ENCODE results near the gene UBAC2. TPM values are rescaled to one million over a fixed set of nuclear protein-coding genes. Genes with fewer than 3 reads are reported as not detected.
A peak's percentile ranks its signal among the peaks of the same experiment; 100 is the strongest.

UBAC2 gene
- total RNA-seq, 1 experiment from 2014 or later: 80.3 TPM

DNA sequence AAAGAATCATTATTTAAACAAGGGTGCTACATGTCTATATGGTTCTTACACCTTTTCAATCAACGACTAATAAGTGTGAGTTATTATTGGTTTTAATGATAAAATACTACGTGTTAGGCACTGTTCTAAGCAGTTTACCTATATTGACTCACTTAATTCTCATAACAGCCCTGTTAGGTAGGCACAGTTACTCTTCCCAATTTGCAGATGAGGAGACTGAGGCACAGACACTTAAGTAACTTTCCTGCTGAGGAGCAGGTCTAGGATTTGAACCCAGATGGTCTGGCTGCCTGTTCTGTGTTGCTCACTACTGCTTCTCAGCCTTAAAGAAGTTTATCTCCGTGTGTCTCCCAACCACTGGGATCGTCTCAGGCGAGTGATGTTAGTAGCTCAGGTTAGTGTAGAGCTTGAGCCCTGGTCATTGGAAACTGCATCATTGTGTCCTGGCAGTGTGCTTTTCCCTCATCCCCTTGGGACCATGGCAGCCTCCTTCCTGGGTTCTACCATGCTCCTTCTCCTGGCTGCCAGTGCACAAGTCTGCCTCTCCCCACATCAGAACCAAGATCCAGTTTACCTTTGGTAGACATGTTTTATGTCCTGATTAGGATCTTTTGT lies 10.9 kb downstream of the UBAC2 start:
- TF ChIP-seq, protein P1, sequence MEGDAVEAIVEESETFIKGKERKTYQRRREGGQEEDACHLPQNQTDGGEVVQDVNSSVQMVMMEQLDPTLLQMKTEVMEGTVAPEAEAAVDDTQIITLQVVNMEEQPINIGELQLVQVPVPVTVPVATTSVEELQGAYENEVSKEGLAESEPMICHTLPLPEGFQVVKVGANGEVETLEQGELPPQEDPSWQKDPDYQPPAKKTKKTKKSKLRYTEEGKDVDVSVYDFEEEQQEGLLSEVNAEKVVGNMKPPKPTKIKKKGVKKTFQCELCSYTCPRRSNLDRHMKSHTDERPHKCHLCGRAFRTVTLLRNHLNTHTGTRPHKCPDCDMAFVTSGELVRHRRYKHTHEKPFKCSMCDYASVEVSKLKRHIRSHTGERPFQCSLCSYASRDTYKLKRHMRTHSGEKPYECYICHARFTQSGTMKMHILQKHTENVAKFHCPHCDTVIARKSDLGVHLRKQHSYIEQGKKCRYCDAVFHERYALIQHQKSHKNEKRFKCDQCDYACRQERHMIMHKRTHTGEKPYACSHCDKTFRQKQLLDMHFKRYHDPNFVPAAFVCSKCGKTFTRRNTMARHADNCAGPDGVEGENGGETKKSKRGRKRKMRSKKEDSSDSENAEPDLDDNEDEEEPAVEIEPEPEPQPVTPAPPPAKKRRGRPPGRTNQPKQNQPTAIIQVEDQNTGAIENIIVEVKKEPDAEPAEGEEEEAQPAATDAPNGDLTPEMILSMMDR (conservative IDR thresholded peaks at IDR 0.05): no peak
- TF ChIP-seq EZH2 (IDR thresholded peaks at IDR 0.05; ENCODE audit: low read depth): no peak
- no peaks in the 10 kb centered on the region for H3K9me2 ChIP-seq (ENCODE audit: insufficient read depth)
- BruUV-seq (replicated peaks): no TSS peak
- no peaks in the 10 kb centered on the region for H3K4me1 ChIP-seq (replicated peaks; ENCODE audit: insufficient read depth)
- no peak overlapping the region for H2AFZ ChIP-seq
- no peaks in the 10 kb centered on the region for H3K9me3 ChIP-seq (ENCODE audit: insufficient read depth, low read depth)
- H3K36me3 ChIP-seq (ENCODE audit: low read depth): peaks cover 22% of the 10 kb centered on the region
- DNase-seq: peak in 1 of 2 experiments; percentile 8
- H3K27me3 ChIP-seq (ENCODE audit: insufficient read depth, low read depth): no peaks in the 10 kb centered on the region
- intact Hi-C loops (cut with micrococcal nuclease; ENCODE audit: unreplicated experiment): no loop called here
- peaks cover 7% of the 10 kb centered on the region; the same call in 1 of the 2 replicates for H3F3A ChIP-seq (ENCODE audit: insufficient read depth, low read depth)
- H3K4me3 ChIP-seq: no peak overlapping the region
- no peak overlapping the region for H3K4me2 ChIP-seq
- H3K79me2 ChIP-seq (ENCODE audit: low read depth): peaks cover 100% of the 10 kb centered on the region
- peaks cover 98% of the 10 kb centered on the region for H4K20me1 ChIP-seq (ENCODE audit: insufficient read depth)
- ChIA-PET CTCF (no interaction called here), POLR2A (ENCODE audit: unreplicated experiment) (no interaction called here)
- no peak overlapping the region for H3K27ac ChIP-seq

DNA sequence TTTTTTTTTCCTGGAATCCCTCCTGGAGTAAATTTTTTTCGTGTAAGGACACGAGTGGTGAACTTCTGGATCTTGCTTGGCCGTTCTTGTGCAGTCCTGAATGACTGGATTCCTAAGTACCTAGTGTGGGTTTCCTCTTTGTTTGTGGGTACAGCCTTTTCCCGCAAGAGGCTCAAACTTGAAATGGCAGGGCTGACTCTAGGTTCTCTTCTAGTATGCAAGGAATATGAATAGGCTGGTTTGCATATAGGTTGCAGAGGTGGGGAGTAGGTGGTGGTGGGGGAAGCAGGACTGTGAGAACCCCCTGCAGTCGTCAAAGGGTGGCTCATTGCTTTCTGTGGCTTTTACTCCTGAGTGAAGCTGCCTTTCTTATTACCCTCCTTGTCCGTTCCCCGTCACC lies 13.6 kb downstream of the UBAC2 start:
- Histone ChIP-seq H3K36me3 (ENCODE audit: low read depth) (peaks cover 18% of the 10 kb centered on the region), H3K9me3 (ENCODE audit: insufficient read depth, low read depth) (no peaks in the 10 kb centered on the region), H3K4me1 (replicated peaks; ENCODE audit: insufficient read depth) (no peaks in the 10 kb centered on the region), H3F3A (ENCODE audit: insufficient read depth, low read depth) (peaks cover 7% of the 10 kb centered on the region; the same call in 1 of the 2 replicates), H3K9me2 (ENCODE audit: insufficient read depth) (no peaks in the 10 kb centered on the region), H3K27ac (no peak overlapping the region), H3K4me3 (no peak overlapping the region), H3K27me3 (ENCODE audit: insufficient read depth, low read depth) (no peaks in the 10 kb centered on the region), H3K4me2 (no peak overlapping the region), H3K79me2 (ENCODE audit: low read depth) (peaks cover 100% of the 10 kb centered on the region), H2AFZ (no peak overlapping the region), H4K20me1 (ENCODE audit: insufficient read depth) (peaks cover 98% of the 10 kb centered on the region)
- no peak for TF ChIP-seq EZH2 (IDR thresholded peaks at IDR 0.05; ENCODE audit: low read depth)
- TF ChIP-seq, protein P1 (conservative IDR thresholded peaks at IDR 0.05): no peak
- ChIA-PET CTCF (no interaction called here), POLR2A (ENCODE audit: unreplicated experiment) (no interaction called here)
- BruUV-seq (replicated peaks): no TSS peak
- DNase-seq: peak; percentile 2 to 5
- intact Hi-C loops (cut with micrococcal nuclease; ENCODE audit: unreplicated experiment): no loop called here

DNA sequence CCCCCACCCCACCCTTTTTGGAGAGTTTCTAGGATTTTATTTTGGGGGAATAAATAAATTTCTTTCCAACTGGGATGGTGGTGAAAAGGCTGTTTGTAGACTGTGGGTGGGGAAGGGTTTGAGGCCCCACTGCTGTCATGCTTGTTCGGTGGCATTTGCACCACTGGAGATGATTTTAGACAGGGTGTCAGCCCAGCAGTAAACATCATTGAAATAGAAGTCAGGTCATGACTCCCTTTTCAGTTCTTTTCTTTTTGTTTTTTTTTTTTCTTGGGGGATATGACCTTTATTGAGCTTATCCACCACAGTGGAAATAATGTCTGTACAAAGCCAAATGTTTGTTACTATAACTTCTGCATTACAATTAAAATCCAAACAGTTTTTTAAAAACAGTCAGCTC lies 14.1 kb downstream of the UBAC2 start:
- Histone ChIP-seq H3K4me1 (replicated peaks; ENCODE audit: insufficient read depth) (no peaks in the 10 kb centered on the region), H2AFZ (no peak overlapping the region), H3K27me3 (ENCODE audit: insufficient read depth, low read depth) (no peaks in the 10 kb centered on the region), H3K79me2 (ENCODE audit: low read depth) (peaks cover 100% of the 10 kb centered on the region), H3K4me2 (no peak overlapping the region), H3F3A (ENCODE audit: insufficient read depth, low read depth) (peaks cover 7% of the 10 kb centered on the region), H3K36me3 (ENCODE audit: low read depth) (peaks cover 20% of the 10 kb centered on the region), H3K9me3 (ENCODE audit: insufficient read depth, low read depth) (no peaks in the 10 kb centered on the region), H3K9me2 (ENCODE audit: insufficient read depth) (no peaks in the 10 kb centered on the region), H4K20me1 (ENCODE audit: insufficient read depth) (peaks cover 98% of the 10 kb centered on the region), H3K27ac (no peak overlapping the region), H3K4me3 (no peak overlapping the region)
- POLR2A ChIA-PET (ENCODE audit: unreplicated experiment): no interaction called here
- peak in 1 of 2 experiments; percentile 31 for DNase-seq
- no TSS peak for BruUV-seq (replicated peaks)
- intact Hi-C loops (cut with micrococcal nuclease; ENCODE audit: unreplicated experiment): no loop called here
- CTCF ChIA-PET: no interaction called here
- TF ChIP-seq, protein P1 (conservative IDR thresholded peaks at IDR 0.05): no peak
- no peak for TF ChIP-seq EZH2 (IDR thresholded peaks at IDR 0.05; ENCODE audit: low read depth)

Data from PC-9 (cell line).